ENCODE results near the gene GPR89B. TPM values are rescaled to one million over a fixed set of nuclear protein-coding genes. Genes with fewer than 3 reads are reported as not detected.
"Not testable (repeated sequence)": the region's sequence is repeated elsewhere in the genome, so short reads cannot be mapped to it uniquely, and the experiment has no call there.

GPR89B gene
- total RNA-seq, 1 experiment from 2014 or later: 15.9 TPM

GRCh38 chr1:147919896-147920295 lies 8.3 kb upstream of the GPR89B start:
- CTCF ChIA-PET: no interaction called here
- TF ChIP-seq CTCF (conservative IDR thresholded peaks at IDR 0.05): no peak
- TF ChIP-seq EZH2 (IDR thresholded peaks at IDR 0.05; ENCODE audit: low read depth): no peak
- no peak for DNase-seq
- Histone ChIP-seq H3K9me3 (ENCODE audit: insufficient read depth, low read depth) (no peaks in the 10 kb centered on the region), H3K4me2 (no peak overlapping the region), H3K36me3 (ENCODE audit: low read depth) (no peaks in the 10 kb centered on the region), H2AFZ (no peak overlapping the region), H3K9me2 (ENCODE audit: insufficient read depth) (no peaks in the 10 kb centered on the region), H3K27ac (no peak overlapping the region), H3K4me3 (no peak overlapping the region), H3K27me3 (ENCODE audit: insufficient read depth, low read depth) (no peaks in the 10 kb centered on the region), H3F3A (ENCODE audit: insufficient read depth, low read depth) (no peaks in the 10 kb centered on the region), H3K79me2 (ENCODE audit: low read depth) (no peaks in the 10 kb centered on the region), H3K4me1 (replicated peaks; ENCODE audit: insufficient read depth) (no peaks in the 10 kb centered on the region), H4K20me1 (ENCODE audit: insufficient read depth) (no peaks in the 10 kb centered on the region)
- intact Hi-C loops (cut with micrococcal nuclease; ENCODE audit: unreplicated experiment): no loop called here
- POLR2A ChIA-PET (ENCODE audit: unreplicated experiment): no interaction called here
- no TSS peak for BruUV-seq (replicated peaks)

- Histone ChIP-seq H3F3A (ENCODE audit: insufficient read depth, low read depth) (no peaks in the 10 kb centered on the region), H3K79me2 (ENCODE audit: low read depth) (peaks cover 6% of the 10 kb centered on the region), H3K4me3 (no peak overlapping the region), H3K9me2 (ENCODE audit: insufficient read depth) (no peaks in the 10 kb centered on the region), H3K4me1 (replicated peaks; ENCODE audit: insufficient read depth) (peaks cover 5% of the 10 kb centered on the region), H3K27me3 (ENCODE audit: insufficient read depth, low read depth) (no peaks in the 10 kb centered on the region), H3K27ac (no peak overlapping the region), H3K9me3 (ENCODE audit: insufficient read depth, low read depth) (no peaks in the 10 kb centered on the region), H4K20me1 (ENCODE audit: insufficient read depth) (0 out of 2 replicates have a peak, but pooled peaks cover 6% of the 10 kb centered on the region), H2AFZ (no peak overlapping the region), H3K4me2 (no peak overlapping the region), H3K36me3 (ENCODE audit: low read depth) (no peaks in the 10 kb centered on the region)
- intact Hi-C loops (cut with micrococcal nuclease; ENCODE audit: unreplicated experiment): no loop called here
- TF ChIP-seq CTCF (conservative IDR thresholded peaks at IDR 0.05) (no peak), EZH2 (IDR thresholded peaks at IDR 0.05; ENCODE audit: low read depth) (no peak)
- POLR2A ChIA-PET (ENCODE audit: unreplicated experiment): no interaction called here
- CTCF ChIA-PET: no interaction called here
- BruUV-seq (replicated peaks): no TSS peak
- no peak for DNase-seq
Measured at GRCh38 chr1:147924813-147925212, 3.4 kb upstream of the GPR89B start.

- H3F3A ChIP-seq (ENCODE audit: insufficient read depth, low read depth); BruUV-seq (replicated peaks); H3K27ac ChIP-seq; DNase-seq; H3K9me3 ChIP-seq (ENCODE audit: insufficient read depth, low read depth); H3K4me2 ChIP-seq; H4K20me1 ChIP-seq (ENCODE audit: insufficient read depth); H3K27me3 ChIP-seq (ENCODE audit: insufficient read depth, low read depth); H3K9me2 ChIP-seq (ENCODE audit: insufficient read depth); CTCF ChIA-PET; H2AFZ ChIP-seq; POLR2A ChIA-PET (ENCODE audit: unreplicated experiment); H3K4me3 ChIP-seq; H3K36me3 ChIP-seq (ENCODE audit: low read depth); intact Hi-C loops (cut with micrococcal nuclease; ENCODE audit: unreplicated experiment); H3K4me1 ChIP-seq (replicated peaks; ENCODE audit: insufficient read depth): not testable (repeated sequence)
- H3K79me2 ChIP-seq (ENCODE audit: low read depth): peaks cover 16% of the 10 kb centered on the region
Measured at GRCh38 chr1:147927215-147927614, 1.0 kb upstream of the GPR89B start.

- H3K4me3 ChIP-seq; H3K9me3 ChIP-seq (ENCODE audit: insufficient read depth, low read depth); H3K9me2 ChIP-seq (ENCODE audit: insufficient read depth); H4K20me1 ChIP-seq (ENCODE audit: insufficient read depth); CTCF ChIA-PET; BruUV-seq (replicated peaks); H3K27ac ChIP-seq; DNase-seq; POLR2A ChIA-PET (ENCODE audit: unreplicated experiment); H3K27me3 ChIP-seq (ENCODE audit: insufficient read depth, low read depth); H3K4me1 ChIP-seq (replicated peaks; ENCODE audit: insufficient read depth); H3F3A ChIP-seq (ENCODE audit: insufficient read depth, low read depth); H2AFZ ChIP-seq; H3K4me2 ChIP-seq; H3K36me3 ChIP-seq (ENCODE audit: low read depth); intact Hi-C loops (cut with micrococcal nuclease; ENCODE audit: unreplicated experiment): not testable (repeated sequence)
- H3K79me2 ChIP-seq (ENCODE audit: low read depth): peaks cover 16% of the 10 kb centered on the region
Measured at GRCh38 chr1:147927689-147928088, 531 bp upstream of the GPR89B start.

- CTCF ChIA-PET; DNase-seq; H3K9me2 ChIP-seq (ENCODE audit: insufficient read depth); intact Hi-C loops (cut with micrococcal nuclease; ENCODE audit: unreplicated experiment); H3K9me3 ChIP-seq (ENCODE audit: insufficient read depth, low read depth); H4K20me1 ChIP-seq (ENCODE audit: insufficient read depth); H2AFZ ChIP-seq; H3F3A ChIP-seq (ENCODE audit: insufficient read depth, low read depth); H3K36me3 ChIP-seq (ENCODE audit: low read depth); H3K27ac ChIP-seq; H3K4me3 ChIP-seq; H3K4me2 ChIP-seq; H3K4me1 ChIP-seq (replicated peaks; ENCODE audit: insufficient read depth); POLR2A ChIA-PET (ENCODE audit: unreplicated experiment); H3K27me3 ChIP-seq (ENCODE audit: insufficient read depth, low read depth); BruUV-seq (replicated peaks): not testable (repeated sequence)
- H3K79me2 ChIP-seq (ENCODE audit: low read depth): peaks cover 16% of the 10 kb centered on the region
Measured at GRCh38 chr1:147931137-147931536, 2.9 kb downstream of the GPR89B start.

GRCh38 chr1:147935296-147935695 lies 7.1 kb downstream of the GPR89B start:
- BruUV-seq (replicated peaks); H3K4me3 ChIP-seq; H2AFZ ChIP-seq; H3K9me2 ChIP-seq (ENCODE audit: insufficient read depth); H3K4me1 ChIP-seq (replicated peaks; ENCODE audit: insufficient read depth); CTCF ChIA-PET; H3F3A ChIP-seq (ENCODE audit: insufficient read depth, low read depth); intact Hi-C loops (cut with micrococcal nuclease; ENCODE audit: unreplicated experiment); POLR2A ChIA-PET (ENCODE audit: unreplicated experiment); H3K4me2 ChIP-seq; H3K36me3 ChIP-seq (ENCODE audit: low read depth); H3K27ac ChIP-seq; H3K27me3 ChIP-seq (ENCODE audit: insufficient read depth, low read depth); H3K79me2 ChIP-seq (ENCODE audit: low read depth); H4K20me1 ChIP-seq (ENCODE audit: insufficient read depth); H3K9me3 ChIP-seq (ENCODE audit: insufficient read depth, low read depth); DNase-seq: not testable (repeated sequence)

All from PC-9 (cell line).